ENCODE data around the gene PLEKHG5. TPM values are rescaled to one million over a fixed set of nuclear protein-coding genes. Genes with fewer than 3 reads are reported as not detected.

PLEKHG5 gene
- total and polyA plus RNA-seq, 4 donors = 3.4 to 22.9 (median 10.0) TPM

DNA sequence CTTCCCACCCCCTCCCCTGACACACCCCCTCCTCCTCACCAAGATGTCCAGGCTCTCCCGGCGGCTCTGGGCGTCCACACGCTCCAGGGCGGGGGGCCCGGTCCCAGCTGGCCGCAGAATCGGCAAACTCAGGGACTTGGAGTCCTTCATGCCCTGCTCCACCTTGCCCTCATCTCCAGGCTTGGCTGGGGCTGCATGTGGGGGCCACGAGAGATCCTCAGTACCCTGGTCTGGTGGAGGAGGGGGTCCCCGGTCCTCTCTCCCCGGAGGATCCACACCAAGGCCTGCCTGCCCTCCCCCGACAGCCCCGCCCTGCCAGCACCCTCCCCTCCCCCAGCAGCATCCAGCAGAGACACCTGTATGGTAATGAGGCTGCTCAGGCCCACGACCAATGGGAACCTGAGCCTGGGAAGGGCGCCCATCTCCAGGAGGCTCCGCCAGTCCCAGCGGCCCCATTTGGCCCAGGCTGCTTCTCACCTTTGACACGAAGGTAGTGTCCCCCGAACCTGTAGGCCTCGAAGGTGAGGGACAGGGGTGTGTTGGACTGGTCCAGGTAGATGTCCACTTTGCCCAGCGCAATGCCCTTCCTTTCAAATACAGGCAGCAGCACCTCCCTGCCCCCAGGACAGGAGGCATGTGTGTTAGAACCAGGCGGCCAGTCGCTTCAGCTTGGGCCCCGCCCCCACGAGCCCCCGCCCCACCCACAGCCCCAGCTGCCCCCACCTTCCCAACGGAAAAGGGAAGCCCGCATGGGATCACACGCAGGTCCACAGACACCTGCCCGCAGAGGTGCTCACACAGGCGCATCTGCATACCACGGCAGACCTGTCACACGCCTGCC is 17.3 kb downstream of the PLEKHG5 start:
- WGBS, 2 donors = 89 to 92% methylated on average over 33 of the region's 33 CpGs
- Histone ChIP-seq H3K9me3 (ENCODE audit: control insufficient read depth in 4 of 4, insufficient read depth in 3 of 4, low read length in 3 of 4) (peaks cover 0 to 2% (median 0%) of the 10 kb centered on the region in 4 donors), H3K27ac (ENCODE audit: low read depth in 1 of 2, low read length in 1 of 2) (no peak overlapping the region), H3K9ac (ENCODE audit: insufficient read depth in 1 of 2, low read length in 2 of 2) (no peak overlapping the region), H3K4me1 (ENCODE audit: control insufficient read depth in 5 of 5, insufficient read depth in 5 of 5, low read length in 5 of 5) (peaks cover 0 to 4% (median 0%) of the 10 kb centered on the region in 5 donors), H3K27me3 (ENCODE audit: control insufficient read depth in 3 of 3, insufficient read depth in 3 of 3, low read length in 2 of 3) (no peaks in the 10 kb centered on the region), H3K36me3 (ENCODE audit: control insufficient read depth in 4 of 4, insufficient read depth in 4 of 4, low read length in 4 of 4) (peaks cover 0 to 17% (median 7%) of the 10 kb centered on the region in 4 donors), H3K4me3 (no peak overlapping the region)
- ATAC-seq (ENCODE audit: insufficient read depth, low FRiP score) (no peak), DNase-seq (no peak)
- TF ChIP-seq, protein P1, sequence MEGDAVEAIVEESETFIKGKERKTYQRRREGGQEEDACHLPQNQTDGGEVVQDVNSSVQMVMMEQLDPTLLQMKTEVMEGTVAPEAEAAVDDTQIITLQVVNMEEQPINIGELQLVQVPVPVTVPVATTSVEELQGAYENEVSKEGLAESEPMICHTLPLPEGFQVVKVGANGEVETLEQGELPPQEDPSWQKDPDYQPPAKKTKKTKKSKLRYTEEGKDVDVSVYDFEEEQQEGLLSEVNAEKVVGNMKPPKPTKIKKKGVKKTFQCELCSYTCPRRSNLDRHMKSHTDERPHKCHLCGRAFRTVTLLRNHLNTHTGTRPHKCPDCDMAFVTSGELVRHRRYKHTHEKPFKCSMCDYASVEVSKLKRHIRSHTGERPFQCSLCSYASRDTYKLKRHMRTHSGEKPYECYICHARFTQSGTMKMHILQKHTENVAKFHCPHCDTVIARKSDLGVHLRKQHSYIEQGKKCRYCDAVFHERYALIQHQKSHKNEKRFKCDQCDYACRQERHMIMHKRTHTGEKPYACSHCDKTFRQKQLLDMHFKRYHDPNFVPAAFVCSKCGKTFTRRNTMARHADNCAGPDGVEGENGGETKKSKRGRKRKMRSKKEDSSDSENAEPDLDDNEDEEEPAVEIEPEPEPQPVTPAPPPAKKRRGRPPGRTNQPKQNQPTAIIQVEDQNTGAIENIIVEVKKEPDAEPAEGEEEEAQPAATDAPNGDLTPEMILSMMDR (IDR thresholded peaks at IDR 0.05; ENCODE audit: control extremely low read depth, extremely low read depth) = no peak

DNA sequence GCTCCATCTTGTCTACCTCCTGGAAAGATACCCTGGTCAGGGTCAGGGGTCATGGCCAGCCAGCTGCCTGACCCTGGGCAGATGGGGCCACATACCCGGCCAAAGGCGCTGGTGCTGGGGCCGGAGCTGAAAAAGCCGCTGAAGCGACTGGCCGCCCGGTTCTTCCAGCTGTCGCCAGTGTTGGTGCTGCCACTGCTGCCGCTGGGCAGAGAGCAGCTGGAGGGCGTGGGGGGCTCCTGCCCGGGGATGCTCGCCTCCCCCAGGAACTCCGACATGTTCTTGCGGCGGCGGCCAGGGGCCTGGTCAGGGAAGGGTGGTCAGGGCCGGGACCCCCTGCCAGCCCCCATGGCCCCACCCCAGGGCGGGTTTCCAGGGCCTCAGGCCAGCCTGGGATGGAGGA is 18.3 kb downstream of the PLEKHG5 start:
- peaks cover 0 to 2% (median 0%) of the 10 kb centered on the region in 4 donors for H3K9me3 ChIP-seq (ENCODE audit: control insufficient read depth in 4 of 4, insufficient read depth in 3 of 4, low read length in 3 of 4)
- no peak overlapping the region for H3K27ac ChIP-seq (ENCODE audit: low read depth in 1 of 2, low read length in 1 of 2)
- peaks cover 0 to 25% (median 10%) of the 10 kb centered on the region in 4 donors for H3K36me3 ChIP-seq (ENCODE audit: control insufficient read depth in 4 of 4, insufficient read depth in 4 of 4, low read length in 4 of 4)
- ATAC-seq (ENCODE audit: insufficient read depth, low FRiP score) = no peak
- no peaks in the 10 kb centered on the region for H3K27me3 ChIP-seq (ENCODE audit: control insufficient read depth in 3 of 3, insufficient read depth in 3 of 3, low read length in 2 of 3)
- 96 to 100% methylated on average over 18 of the region's 18 CpGs for WGBS, 2 donors
- H3K4me3 ChIP-seq = no peak overlapping the region
- DNase-seq = no peak
- no peak overlapping the region for H3K9ac ChIP-seq (ENCODE audit: insufficient read depth in 1 of 2, low read length in 2 of 2)
- TF ChIP-seq, protein P1 (IDR thresholded peaks at IDR 0.05; ENCODE audit: control extremely low read depth, extremely low read depth) = no peak
- H3K4me1 ChIP-seq (ENCODE audit: control insufficient read depth in 5 of 5, insufficient read depth in 5 of 5, low read length in 5 of 5) = peaks cover 0 to 4% (median 0%) of the 10 kb centered on the region in 5 donors

DNA sequence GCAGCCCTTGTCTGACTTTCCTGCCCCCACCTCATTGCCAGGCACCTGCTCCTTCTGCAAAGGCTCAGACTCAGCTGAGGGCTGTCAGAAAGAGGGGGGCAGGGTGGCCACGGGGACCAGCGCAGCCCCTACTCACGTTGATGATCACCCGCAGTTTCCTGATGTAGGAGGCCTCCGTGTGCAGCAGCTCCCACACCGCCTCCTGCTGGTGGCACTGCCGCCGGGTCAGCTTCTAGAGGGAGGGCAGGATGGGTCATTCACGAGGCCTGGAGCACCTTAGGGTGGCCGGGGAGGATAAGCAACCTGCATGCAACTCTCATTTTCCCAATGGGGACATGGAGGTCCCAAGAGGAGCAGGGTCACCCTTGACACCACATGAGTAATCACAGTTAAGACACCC is 19.1 kb downstream of the PLEKHG5 start:
- peak overlapping the region in 1 of 2 donors; percentile 85 for H3K27ac ChIP-seq (ENCODE audit: low read depth in 1 of 2, low read length in 1 of 2)
- peak; percentile 15 for ATAC-seq (ENCODE audit: insufficient read depth, low FRiP score)
- TF ChIP-seq, protein P1 (IDR thresholded peaks at IDR 0.05; ENCODE audit: control extremely low read depth, extremely low read depth) = no peak
- WGBS, 2 donors = 75 to 80% methylated on average over 10 of the region's 10 CpGs
- H3K9me3 ChIP-seq (ENCODE audit: control insufficient read depth in 4 of 4, insufficient read depth in 3 of 4, low read length in 3 of 4) = peaks cover 0 to 2% (median 0%) of the 10 kb centered on the region in 4 donors
- no peak for DNase-seq
- no peaks in the 10 kb centered on the region for H3K27me3 ChIP-seq (ENCODE audit: control insufficient read depth in 3 of 3, insufficient read depth in 3 of 3, low read length in 2 of 3)
- H3K4me3 ChIP-seq = no peak overlapping the region
- peaks cover 0 to 25% (median 10%) of the 10 kb centered on the region in 4 donors for H3K36me3 ChIP-seq (ENCODE audit: control insufficient read depth in 4 of 4, insufficient read depth in 4 of 4, low read length in 4 of 4)
- no peak overlapping the region for H3K9ac ChIP-seq (ENCODE audit: insufficient read depth in 1 of 2, low read length in 2 of 2)
- H3K4me1 ChIP-seq (ENCODE audit: control insufficient read depth in 5 of 5, insufficient read depth in 5 of 5, low read length in 5 of 5) = peaks cover 0 to 4% (median 0%) of the 10 kb centered on the region in 5 donors

All from lung (tissue), 12 donors.